Loucy (cell line): ENCODE results near the gene PBX2.

Source experiments
- EZH2phosphoT487 ChIP-seq: fragments of 200-600 bp; IDR thresholded peaks from 2 replicates; pipeline ENCODE4 v1.6.1; 2018; ENCODE audit warnings: antibody characterized with exemption, mild to moderate bottlenecking, moderate library complexity, borderline replicate concordance
- TF ChIP-seq, protein P1 (sequence below): fragments of 200-600 bp; sonication (generic); conservative IDR thresholded peaks from 2 replicates; pipeline ENCODE4 v1.5.1; 2014; ENCODE audit warnings: mild to moderate bottlenecking, antibody characterized with exemption, low read length

DNA sequence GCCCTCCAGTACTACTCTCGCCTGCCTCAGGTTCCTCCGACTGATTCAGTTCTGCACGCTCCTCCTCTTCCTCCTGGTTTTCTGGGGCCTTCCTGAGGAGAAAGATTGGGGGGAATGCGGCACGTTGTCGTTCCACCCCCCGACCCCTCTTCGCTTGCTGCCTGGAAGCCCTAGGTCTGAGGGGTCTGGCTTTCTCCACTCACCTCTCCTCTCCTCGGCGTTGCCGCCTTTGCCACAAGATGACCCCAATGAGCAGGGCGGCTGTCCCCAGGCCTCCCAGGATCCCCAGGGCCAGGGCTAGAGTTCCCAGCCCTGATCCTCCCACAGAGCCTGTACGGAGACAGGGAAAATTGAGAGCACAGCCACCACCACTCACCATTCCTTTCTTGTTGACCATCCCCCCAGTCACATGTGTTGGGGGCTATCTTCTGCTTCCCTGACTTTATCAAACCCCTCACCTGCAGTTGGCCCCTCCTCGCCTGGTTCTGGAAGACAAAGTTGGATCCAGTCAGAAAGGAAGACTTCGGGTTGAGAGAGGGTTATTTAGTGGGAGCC is 8.8 kb downstream of the PBX2 start:
- no peak for TF ChIP-seq EZH2phosphoT487
- TF ChIP-seq, protein P1, sequence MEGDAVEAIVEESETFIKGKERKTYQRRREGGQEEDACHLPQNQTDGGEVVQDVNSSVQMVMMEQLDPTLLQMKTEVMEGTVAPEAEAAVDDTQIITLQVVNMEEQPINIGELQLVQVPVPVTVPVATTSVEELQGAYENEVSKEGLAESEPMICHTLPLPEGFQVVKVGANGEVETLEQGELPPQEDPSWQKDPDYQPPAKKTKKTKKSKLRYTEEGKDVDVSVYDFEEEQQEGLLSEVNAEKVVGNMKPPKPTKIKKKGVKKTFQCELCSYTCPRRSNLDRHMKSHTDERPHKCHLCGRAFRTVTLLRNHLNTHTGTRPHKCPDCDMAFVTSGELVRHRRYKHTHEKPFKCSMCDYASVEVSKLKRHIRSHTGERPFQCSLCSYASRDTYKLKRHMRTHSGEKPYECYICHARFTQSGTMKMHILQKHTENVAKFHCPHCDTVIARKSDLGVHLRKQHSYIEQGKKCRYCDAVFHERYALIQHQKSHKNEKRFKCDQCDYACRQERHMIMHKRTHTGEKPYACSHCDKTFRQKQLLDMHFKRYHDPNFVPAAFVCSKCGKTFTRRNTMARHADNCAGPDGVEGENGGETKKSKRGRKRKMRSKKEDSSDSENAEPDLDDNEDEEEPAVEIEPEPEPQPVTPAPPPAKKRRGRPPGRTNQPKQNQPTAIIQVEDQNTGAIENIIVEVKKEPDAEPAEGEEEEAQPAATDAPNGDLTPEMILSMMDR: no peak
